Activated CD4-positive, alpha-beta T cell treated with anti-CD3 and anti-CD28 coated beads, Interleukin-2, Interleukin-4, amounts not matched to agents 100 ng/mL and 50 ng/mL, durations not matched to agents 16 hours and 8 hours (primary cell): ENCODE data around the gene RBM5.
A peak's percentile ranks its signal among the peaks of the same experiment; 100 is the strongest.

Experiments used
- DNase-seq: peaks from one replicate; pipeline ENCODE4 v3.0.0-alpha.2; 2020; ENCODE audit warnings: low spot score

The RBM5 gene

DNA sequence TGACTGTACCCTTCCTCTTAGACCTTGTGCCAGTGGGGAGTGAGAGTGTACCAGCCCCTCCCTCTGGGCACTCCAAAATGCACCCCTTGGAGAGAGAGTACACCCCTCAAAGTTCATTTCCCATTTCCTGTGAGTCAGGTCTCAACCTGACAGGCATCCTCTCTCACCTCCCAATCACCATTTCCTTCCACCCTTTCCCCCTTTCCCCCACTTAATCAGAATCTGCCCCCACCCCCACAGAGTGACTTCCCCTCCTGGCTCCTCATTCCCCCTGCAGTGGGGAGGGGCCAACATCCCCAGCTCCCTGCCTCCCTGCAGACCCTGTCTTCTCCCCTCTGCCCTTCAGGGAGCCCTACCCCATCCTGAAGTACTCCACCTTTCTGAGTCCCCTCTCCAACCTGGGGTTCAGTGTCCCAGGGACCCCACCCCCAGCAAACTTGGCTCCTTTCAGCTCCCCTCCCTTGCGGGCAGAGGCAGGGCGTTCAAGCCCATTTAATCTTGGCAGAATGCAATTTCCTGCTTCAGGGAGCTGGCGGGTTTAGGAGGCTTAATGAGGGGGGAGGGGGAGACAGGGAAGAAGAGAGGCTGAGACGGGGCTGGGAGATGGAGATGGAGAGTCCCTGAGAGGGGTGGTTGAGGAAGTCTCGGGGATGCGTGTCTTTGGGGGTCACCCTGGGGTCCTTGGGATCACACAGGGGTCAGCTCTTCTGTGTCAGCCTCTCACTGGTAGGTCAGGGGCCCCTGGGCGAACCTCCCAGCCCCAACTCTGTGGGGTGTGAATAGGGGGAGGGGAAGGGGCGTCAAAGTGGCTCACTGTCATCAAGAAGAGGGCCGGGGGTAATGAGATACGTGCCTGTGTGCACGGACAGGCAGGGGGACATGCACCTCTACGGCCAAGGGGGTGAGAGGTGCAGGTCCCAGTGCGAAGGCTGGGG lies 49.8 kb downstream of the RBM5 start:
- no peak for DNase-seq

DNA sequence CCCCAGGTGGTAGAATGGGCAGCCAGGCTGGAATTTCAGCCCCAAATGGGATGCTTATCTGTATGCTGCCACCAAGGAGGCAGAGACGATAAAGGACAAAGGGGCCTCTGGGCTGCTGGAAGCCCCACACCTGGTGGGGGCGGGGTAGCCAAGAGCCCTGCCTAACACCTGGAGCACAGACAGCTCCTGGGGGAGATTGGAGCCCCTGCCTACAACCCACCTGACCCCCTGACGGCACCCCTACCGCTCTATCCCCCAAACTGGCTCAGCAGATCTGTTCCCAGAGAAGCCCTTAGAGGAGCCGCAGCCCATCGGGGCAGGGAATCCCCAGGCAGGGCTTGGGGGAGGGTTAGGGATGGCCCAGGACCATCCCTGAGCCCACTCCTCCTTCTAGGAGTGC lies 50.6 kb downstream of the RBM5 start:
- no peak for DNase-seq

DNA sequence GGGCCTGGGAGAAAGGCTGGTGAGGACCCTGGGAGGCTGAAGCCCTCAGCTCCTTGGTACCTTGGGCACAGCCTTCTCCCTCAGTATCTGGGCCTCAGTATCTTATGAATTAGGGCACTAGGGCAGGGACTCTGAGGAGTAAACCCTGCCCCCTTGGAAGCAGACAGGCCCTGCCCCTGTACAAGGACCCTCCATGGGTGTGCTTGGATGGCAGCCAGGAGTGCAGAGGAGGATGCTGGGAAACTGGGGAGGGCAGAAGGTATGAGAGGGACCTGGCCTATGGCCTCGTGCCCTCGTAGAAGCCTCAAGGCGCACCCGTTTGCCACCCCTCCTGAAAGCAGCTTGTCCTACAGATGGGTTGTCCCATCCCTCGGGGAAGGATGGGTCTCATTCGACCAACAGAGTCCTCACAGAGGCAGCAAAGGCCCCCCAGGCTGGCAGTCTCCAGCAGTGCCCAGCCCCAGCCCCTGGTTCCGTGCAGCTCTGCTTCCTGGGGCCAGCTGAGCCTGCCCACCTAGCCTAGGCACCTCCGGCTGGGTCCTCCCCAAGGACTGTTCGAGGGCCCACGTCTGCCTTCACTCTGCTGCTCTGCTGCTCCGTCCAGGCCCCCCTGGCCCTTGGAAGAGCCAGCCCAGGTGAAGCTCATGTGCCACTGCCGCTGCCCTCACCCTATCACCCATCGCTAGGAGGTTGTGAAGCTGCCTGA lies 51.2 kb downstream of the RBM5 start:
- no peak for DNase-seq

DNA sequence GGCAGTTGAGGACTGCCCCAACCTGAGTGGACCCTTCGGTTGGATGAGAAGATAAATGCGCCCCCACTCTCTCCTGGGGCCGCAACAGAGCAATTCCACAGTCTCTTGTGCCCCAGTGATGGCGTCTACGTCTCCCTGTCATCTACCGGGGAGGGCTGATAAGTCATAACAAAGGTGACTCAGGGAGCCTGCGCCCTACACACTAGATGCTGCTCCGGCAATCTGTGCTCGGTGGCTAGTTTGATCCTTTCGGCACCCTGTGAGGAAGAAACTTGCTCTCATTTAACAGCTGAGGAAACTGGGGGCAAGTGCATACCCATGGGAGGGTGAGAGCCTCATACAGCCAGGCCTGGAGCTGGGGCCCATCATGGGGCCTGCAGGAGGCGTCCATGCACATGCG lies 52.3 kb downstream of the RBM5 start:
- no peak for DNase-seq

DNA sequence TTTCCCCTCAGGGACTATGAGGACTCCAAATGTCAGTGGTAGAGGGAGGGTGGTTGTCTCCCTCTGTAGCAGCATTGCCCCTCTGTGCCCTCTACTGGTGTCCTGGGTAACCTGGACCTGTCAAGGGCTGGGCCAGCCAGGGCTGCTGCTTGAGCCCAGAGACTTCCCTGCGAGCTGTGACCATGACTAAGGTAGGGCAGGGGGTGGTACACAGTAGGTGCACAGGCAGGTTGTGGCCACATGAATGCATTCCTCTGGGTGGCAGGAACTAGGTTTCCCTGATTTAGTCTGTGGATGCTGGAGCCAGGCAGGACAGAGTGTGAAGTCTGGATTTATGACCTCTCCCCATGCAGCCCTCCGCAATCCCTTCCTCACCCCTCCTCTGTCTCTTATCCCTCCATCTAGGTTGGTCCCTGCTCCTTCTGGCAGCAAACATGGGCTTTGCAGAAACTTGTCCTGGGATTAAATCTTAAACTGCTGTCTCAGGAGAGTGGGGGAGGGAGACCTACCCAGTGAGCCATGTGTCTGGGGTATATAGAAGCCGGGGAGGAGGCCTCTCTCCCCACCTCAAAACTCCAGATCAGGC lies 57.7 kb downstream of the RBM5 start:
- no peak for DNase-seq

DNA sequence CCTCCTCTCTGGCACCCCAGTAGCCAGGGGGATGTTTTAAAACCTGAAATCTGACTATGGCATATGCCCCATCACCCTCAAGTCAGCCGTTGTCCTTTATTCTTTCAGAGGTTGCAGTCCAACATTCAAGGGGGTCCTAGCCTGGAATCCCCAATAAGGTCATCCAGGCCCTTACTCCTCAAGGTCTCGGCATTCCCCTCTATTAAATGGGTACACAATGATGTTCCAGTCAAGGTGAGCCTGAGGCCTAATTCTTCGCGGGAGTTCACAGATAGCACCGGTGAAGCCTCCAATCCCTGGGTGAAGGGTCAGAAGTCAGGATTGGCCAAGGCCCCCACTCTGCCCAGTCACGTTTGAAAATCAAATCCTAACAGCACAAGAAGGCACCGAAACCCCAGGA lies 58.3 kb downstream of the RBM5 start:
- no peak for DNase-seq

DNA sequence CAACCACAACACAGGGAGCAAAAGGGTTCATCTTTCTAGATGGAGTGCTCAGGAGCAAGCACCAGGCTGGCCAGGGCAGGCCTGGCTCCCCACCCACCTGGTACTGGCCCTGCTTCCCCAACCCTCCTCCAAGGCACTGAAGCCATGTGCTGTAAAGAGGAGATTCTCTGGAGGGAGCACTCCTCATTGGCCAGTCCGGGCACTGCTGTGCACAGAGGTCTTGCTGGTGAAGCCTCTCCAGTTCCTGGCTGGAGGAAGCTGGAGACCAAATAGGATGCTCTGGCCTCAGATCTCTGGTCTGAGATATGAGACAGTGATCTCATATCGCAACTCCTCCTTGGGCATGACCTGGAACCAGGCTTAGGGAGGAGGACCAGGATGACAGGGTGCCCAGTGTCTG lies 58.7 kb downstream of the RBM5 start:
- DNase-seq: no peak

DNA sequence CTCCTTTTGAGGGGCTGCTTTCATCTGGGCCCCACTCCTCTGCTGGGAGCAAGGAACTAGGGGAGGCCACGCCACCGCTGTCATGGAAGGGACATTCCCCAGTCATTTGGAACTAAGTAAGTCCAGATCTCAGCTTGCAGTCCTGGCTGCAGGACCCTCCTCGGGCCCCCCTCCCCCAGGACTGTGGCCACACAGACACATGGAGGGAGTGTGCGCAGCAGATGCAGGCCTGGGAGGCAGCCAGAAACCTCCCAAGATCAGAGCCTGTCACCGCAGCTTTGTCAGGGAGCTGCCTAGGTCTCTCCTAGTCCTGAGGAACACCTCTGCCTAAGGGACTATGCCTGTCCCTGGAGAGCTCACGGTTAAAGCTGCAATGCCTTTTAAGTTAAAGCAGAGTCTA lies 59.1 kb downstream of the RBM5 start:
- DNase-seq: no peak

DNA sequence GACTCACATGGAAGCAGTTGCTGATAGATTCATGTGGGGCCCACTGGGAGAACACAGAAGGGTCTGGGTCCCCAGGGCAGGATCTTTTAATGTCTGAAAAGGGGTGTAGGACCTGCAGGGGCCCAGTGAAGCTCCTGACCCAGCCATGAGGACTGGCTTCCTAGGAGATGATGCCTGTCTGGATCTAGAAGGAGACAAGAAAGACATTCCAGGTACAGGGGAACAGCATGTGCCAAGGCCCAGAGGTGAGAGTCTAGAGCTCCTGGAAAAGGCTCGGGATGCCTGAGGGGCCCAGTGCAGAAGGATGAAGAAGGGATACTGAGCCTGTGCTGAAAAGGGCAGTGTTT lies 61.7 kb downstream of the RBM5 start:
- DNase-seq: no peak

DNA sequence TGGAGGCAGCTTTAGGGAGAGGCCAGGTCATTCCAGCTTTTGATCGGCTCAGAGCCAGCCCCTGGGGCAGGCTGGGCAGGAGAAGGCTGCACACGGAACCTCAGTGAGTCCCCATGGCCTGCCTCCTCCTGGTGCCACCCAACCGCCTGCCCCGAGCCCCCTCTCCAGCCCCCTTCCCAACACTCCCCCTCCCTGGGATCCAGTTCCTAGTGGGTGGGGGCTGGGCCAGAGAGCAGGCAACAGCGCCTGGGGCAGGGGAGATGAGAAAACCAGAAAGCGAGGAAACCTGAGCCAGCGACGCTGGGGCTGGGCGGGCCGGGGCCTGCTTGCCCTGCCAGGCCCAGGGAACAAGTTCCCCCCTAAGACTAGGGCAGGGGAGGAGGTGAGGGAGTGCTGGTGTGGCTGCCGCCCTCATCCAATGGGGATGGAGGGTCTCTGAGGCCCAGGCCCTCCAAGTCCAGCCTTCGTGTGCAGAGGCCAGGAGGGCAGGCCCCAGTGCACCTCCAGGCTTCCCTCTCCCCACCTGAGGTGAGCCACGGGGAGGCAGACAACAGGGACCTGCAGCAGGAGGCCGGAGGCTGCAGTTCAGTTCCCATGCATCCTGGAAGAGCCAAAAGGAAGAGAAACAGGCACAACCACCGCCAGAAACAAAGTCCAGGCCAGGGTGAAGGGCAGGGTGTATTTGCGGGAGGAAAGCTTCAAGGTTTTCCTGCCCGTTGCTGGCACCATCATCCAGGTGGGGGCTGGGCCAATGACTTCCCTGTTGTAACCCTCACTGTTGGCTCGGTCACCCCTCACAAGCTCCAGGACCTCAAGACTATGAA lies 62.4 kb downstream of the RBM5 start:
- no peak for DNase-seq

DNA sequence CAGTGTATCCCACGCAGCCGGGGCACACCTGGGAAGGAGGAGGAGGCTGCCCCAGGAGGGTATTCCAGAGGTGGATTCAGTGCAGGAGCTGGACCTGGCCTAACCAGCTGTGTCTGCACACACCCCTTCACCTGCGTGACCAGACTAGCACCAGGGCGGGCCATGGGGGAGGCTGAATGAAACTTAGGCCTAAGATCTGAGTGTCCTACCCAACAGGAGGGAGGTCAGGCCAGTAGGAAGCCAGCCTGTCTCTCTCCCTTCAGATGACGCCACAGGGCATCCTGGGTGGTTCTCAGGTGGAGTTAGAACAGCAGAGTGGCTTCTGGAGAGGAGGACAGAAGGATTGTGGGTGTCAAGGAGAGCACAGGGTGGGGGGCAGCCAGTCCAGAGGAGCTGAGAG lies 63.0 kb downstream of the RBM5 start:
- DNase-seq: no peak

DNA sequence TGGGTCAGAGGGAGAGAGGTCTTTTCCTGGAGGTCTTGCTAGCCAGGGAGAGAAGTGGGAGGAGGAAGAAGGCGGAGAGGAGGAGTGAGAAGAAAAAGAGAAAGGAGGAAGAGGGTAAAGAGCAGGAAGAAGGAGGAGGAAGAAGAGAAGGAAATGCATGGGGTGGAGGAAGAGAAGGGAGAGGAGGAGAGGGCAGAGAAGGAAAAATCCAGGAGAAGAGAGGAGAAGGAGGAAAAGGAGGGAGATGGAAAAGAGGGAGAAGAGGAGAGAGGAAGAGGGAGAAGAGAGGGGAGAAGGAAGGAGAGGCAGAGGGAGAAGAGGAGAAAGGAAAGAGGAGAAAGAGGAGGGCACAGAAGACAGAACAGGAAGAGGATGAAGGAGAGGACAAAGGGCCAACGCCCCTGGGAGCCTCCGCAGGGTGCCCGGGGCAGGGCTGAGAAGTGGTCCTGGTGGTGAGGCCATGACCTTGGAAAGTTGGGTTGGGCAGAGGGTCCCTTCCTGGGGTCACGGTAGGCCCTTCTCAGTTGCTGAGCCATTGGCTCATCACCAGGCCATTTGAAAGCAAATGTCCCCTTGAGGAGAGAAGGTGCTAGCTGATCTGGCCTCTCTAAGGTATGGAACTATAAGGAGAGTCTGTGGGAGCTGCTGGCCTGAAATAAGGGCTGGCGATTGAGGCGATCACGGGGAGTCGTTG lies 65.2 kb downstream of the RBM5 start:
- DNase-seq: no peak

DNA sequence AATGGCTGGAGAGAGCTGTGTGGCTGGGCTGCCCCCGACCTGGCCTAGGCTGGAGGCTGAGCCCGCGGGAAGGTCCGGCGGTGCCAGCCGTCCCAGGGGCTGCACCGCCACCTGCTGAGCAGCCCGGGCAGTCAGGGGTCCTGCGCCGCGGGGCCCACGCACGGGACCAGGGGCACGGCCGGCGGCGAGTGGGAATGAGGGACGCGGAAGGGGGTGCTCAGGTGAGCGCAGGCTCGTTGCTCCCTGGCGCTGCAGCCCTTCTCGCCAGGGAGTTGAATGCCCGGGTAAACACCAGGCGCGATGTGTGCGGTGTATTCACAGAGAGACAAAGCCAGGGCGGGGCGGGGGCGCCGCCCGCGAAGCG lies 65.7 kb downstream of the RBM5 start:
- no peak for DNase-seq

DNA sequence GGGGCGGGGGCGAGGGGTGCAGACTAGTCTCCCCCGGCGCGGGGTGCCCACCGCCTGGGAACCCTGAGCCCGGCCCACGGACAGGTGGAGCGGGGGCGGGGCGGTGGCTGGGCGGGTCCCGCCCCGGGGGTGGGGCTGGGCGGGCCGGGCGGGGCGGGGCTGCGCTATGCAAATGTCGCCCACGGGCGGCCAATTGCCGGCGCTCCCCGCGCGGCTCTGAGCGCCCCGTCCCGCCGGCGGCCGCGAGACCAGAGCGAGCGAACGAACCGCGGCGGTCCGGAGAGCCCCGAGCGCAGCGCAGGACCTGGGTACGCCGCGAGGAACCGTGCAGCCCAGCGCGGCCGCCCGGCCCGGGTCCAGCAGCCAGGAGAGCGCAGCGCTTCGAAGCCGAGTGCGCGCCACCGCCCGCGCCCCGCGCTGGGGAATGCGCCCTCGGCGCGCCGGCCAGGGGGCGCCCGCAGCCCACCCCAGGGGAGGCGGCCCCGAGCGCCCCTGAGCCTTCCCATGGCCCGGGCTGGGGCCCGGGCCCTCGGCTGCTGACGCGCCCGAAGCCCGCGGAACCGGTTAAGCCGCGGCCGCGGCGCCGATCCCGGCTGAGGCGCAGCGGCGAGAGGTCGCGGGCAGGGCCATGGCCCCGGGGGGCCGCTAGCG lies 66.2 kb downstream of the RBM5 start, which contains the start of gene SEMA3F:
Gene SEMA3F, plus strand, starts transcription at position 485 of the 651 bp plus-strand sequence. CDS start 4,299 bp downstream, outside the sequence.
- DNase-seq: peak; percentile 30

DNA sequence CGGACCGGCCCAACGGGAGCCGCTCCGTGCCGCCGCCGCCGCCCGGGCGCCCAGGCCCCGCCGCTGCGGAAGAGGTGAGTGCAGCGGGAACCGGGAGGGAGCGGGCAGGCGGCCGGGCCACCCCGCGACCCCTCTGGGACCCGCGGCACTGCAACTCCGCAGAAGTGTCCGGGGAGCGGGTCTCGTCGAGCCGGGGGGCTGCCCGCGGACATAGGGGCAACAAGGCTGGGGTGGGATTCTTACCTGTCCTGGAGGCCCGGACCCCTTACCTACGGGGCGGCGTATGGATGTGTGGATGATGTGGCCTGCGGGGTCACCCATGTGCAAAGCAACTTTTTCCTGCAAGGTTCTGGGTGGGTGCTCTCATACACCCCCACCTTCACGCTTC lies 66.8 kb downstream of the RBM5 start:
- DNase-seq: no peak

DNA sequence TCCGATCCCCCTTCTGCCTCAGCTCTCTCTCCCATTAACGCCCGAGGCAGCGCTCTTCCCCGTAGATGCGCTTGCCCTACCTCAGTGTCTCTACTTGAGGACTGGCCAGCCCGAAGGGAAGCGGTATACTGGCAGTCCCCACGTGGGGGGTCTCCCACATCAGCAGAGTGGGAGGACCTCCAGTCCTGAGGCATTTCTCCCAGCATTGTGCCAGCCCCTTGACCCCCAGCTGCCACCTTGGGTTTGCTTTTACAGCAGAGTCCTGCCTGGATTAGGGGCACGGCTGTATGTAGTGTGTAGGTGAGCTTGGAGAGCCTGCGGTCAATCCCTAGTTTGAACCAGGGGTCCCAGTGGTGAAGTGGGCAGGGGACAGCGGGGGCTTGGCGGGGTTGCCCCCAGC lies 67.2 kb downstream of the RBM5 start:
- no peak for DNase-seq

DNA sequence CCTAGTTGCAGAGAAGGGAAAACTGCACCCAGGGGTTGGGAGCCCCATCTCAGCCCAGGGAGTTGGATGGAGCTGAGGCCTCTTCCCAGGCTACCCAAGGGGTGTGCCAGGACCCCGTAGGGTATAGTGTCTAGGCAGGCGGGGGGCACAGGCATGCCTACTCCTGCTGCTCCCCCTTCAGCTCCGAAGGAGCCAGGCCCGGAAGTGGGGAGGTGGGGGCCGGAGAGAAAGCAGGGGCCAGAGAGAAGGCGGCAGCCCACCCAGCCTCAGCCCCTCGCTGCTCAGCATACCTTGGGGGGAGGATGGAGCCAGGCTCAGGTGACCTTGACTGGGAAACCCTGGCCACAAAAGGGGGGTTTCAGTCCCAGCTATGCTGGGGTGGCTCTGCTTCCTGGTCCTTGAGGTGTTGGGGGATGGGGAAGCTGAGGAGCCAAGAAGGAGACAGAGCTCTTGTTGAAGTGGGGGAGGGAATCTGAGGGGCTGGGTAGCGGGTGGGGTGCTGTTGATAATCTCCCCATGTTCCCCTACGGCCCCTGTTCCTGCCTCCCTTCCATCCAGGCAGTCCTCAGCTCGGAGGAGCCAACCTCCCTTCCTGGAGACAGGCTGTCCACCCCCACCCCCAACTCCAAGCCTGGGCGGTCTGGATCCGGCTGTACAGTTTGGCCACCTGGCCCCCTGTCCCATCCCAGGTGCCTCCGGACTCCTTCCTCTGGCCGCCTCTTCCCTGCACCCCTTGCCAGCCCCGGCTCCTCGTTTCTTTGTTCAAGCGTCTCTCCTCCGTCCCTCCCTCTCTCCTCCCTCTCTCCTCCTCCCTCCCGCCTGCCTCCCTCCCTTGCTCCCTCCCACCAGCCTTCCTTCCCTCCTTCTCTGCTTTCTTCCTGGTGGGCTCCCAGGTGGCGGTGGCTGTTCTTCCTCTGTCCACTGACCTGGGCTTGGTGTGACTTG lies 68.1 kb downstream of the RBM5 start:
- no peak for DNase-seq

DNA sequence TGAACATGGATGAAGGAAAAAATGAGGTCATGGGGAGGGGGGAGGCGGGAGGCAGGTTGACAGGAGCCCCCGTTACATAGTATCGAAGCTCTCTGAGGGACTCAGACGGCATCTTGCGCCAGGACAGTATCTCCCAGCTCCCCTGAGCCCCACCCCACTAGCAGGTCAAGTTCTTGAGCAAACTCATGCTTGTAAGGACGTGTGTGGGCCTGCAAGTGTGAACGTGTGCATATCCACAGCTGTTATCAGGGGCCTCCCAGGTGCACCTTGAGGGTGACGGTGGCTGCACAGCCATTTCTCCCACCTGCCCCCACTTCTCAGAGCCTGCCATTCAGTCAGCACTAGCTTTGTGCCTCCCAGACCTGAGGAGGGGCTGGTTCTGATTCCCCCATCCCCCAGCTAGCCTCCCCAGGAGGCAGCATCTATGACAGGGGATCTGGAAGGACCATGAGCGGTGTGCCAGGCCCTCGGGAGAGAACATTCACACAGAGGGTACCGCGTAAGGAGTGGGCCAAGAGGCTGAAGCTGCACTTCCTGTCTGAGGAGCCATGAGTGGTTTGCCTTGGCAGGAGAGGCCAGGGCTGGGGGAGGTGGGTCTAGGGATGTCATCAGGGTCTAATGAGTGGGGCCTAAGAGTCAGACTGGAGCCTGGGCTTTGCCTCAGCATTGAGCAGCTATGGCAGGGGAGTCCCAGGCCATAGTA lies 69.3 kb downstream of the RBM5 start:
- DNase-seq: no peak

DNA sequence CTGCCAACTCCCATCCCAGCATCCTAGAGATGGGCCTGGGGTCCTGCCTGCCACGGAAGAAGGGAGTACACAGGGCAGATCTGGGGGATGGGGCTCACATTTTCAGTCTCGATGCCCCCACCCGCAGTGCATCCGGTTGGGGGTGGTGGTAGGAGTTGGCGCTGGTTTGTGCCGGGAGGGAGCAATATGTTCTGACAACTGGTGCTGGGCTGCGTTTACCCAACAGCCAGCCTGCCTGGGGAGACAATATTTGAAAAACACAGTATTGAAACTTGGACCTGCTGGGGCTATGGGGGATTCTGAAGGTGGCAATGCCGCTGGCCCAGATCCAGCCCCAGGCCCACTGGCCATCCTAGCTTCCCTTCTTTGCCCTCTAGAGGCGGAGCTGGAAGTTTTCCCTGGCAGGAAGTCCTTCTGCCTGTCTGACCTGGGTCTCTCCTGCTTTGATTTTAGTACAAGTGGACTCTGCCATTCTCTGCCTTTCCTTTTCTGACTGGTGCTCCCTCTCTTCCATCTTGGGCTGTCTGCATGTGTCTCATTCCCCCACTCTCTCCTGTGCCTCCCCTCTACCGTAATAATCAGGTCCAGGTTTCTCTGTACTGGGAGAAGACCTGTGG lies 69.9 kb downstream of the RBM5 start:
- DNase-seq: no peak
